ENCODE results near the gene PRMT9. TPM values are rescaled to one million over a fixed set of nuclear protein-coding genes. Genes with fewer than 3 reads are reported as not detected.

The PRMT9 gene
- total RNA-seq, 5 donors from 2014 or later (not counting 1 experiment from before 2014, with no cell fraction given), result 9.8 to 17.3 (median 12.3) TPM

- DNase-seq, result no peak
- ATAC-seq (replicated peaks in 1 of 4), result no peak
- ChIA-PET CTCF (interaction anchor here (0.8 to 1.9 kb wide), 3 partner anchors 8 to 270 kb away, joined by 3 to 9 read pairs (median 4); partner anchors contain the start of gene TMEM184C (in 1 of the 2)), POLR2A (no interaction called here)
- WGBS (ENCODE audit: insufficient coverage), result 71% methylated on average over 1 of the region's 1 CpG
- Mint-ChIP-seq H3K36me3 (no peaks in the 10 kb centered on the region), H3K9me3 (no peaks in the 10 kb centered on the region), H3K4me3 (no peak overlapping the region), H3K4me1 (peaks cover 0 to 2% (median 0%) of the 10 kb centered on the region in 3 donors), H3K27ac (no peak overlapping the region), H3K27me3 (peaks cover 1 to 10% of the 10 kb centered on the region in 2 donors)
- Histone ChIP-seq H3K27ac (ENCODE audit: low read length) (no peak overlapping the region), H3K36me3 (ENCODE audit: control insufficient read depth in 2 of 2, extremely low read depth in 1 of 2, insufficient read depth in 1 of 2, low read length in 1 of 2) (no peaks in the 10 kb centered on the region), H3K4me1 (ENCODE audit: control insufficient read depth in 1 of 2, extremely low read depth in 1 of 2, insufficient read depth in 2 of 2, low read length in 2 of 2) (no peaks in the 10 kb centered on the region), H3K9me3 (no peaks in the 10 kb centered on the region), H3K27me3 (replicated peaks in 1 of 2; ENCODE audit: control insufficient read depth in 2 of 2, extremely low read depth in 1 of 2, insufficient read depth in 2 of 2, low read length in 1 of 2) (no peaks in the 10 kb centered on the region), H3K4me3 (ENCODE audit: control insufficient read depth in 1 of 2, extremely low read depth in 1 of 2, low read length in 1 of 2) (no peak overlapping the region)
Measured at GRCh38 chr4:147596981-147597380, 87.0 kb downstream of the PRMT9 start.

GRCh38 chr4:147596377-147596776, 87.6 kb downstream of the PRMT9 start:
- peaks cover 0 to 2% (median 0%) of the 10 kb centered on the region in 3 donors for H3K4me1 Mint-ChIP-seq

GRCh38 chr4:147594578-147594977, 89.4 kb downstream of the PRMT9 start:
- H3K4me1 Mint-ChIP-seq, result peaks cover 0 to 4% (median 0%) of the 10 kb centered on the region in 3 donors
- H3K27me3 Mint-ChIP-seq, result peaks cover 3 to 6% of the 10 kb centered on the region in 2 donors
- H3K27ac Mint-ChIP-seq, result no peak overlapping the region
- no peak overlapping the region for H3K27ac ChIP-seq (ENCODE audit: low read length)
- no peaks in the 10 kb centered on the region for H3K36me3 ChIP-seq (ENCODE audit: control insufficient read depth in 2 of 2, extremely low read depth in 1 of 2, insufficient read depth in 1 of 2, low read length in 1 of 2)
- CTCF ChIA-PET, result interaction anchor here (0.7 to 1.7 kb wide), 3 partner anchors 113 to 1441 kb away, joined by 3 to 6 read pairs (median 5); no protein-coding TSS in a partner anchor
- peak in 1 of 4 experiments; percentile 29 for ATAC-seq (replicated peaks in 1 of 4)
- H3K36me3 Mint-ChIP-seq, result no peaks in the 10 kb centered on the region
- peaks cover 0 to 10% of the 10 kb centered on the region in 2 experiments for H3K27me3 ChIP-seq (replicated peaks in 1 of 2; ENCODE audit: control insufficient read depth in 2 of 2, extremely low read depth in 1 of 2, insufficient read depth in 2 of 2, low read length in 1 of 2)
- no peaks in the 10 kb centered on the region for H3K9me3 ChIP-seq
- WGBS (ENCODE audit: insufficient coverage), result 85% methylated on average over 2 of the region's 2 CpGs
- no peak for DNase-seq
- H3K4me3 Mint-ChIP-seq, result no peak overlapping the region
- POLR2A ChIA-PET, result no interaction called here
- no peak overlapping the region for H3K4me3 ChIP-seq (ENCODE audit: control insufficient read depth in 1 of 2, extremely low read depth in 1 of 2, low read length in 1 of 2)
- no peaks in the 10 kb centered on the region for H3K9me3 Mint-ChIP-seq
- H3K4me1 ChIP-seq (ENCODE audit: control insufficient read depth in 1 of 2, extremely low read depth in 1 of 2, insufficient read depth in 2 of 2, low read length in 2 of 2), result no peaks in the 10 kb centered on the region

More at GRCh38 chr4:147596377-147596776, 87.6 kb downstream of the PRMT9 start:
- H3K9me3 Mint-ChIP-seq, result no peaks in the 10 kb centered on the region
- no CpG with 5 or more reads among the region's 1 CpG for WGBS (ENCODE audit: insufficient coverage)
- no peak overlapping the region for H3K4me3 Mint-ChIP-seq
- no peaks in the 10 kb centered on the region for H3K36me3 ChIP-seq (ENCODE audit: control insufficient read depth in 2 of 2, extremely low read depth in 1 of 2, insufficient read depth in 1 of 2, low read length in 1 of 2)
- H3K27me3 Mint-ChIP-seq, result peaks cover 3 to 5% of the 10 kb centered on the region in 2 donors
- no peaks in the 10 kb centered on the region for H3K4me1 ChIP-seq (ENCODE audit: control insufficient read depth in 1 of 2, extremely low read depth in 1 of 2, insufficient read depth in 2 of 2, low read length in 2 of 2)
- H3K27ac ChIP-seq (ENCODE audit: low read length), result no peak overlapping the region
- ChIA-PET POLR2A (no interaction called here), CTCF (interaction anchor here (0.5 to 1.9 kb wide), 4 partner anchors 8 to 271 kb away, joined by 3 to 9 read pairs (median 4); partner anchors contain the start of gene TMEM184C (in 1 of the 2))
- no peak overlapping the region for H3K4me3 ChIP-seq (ENCODE audit: control insufficient read depth in 1 of 2, extremely low read depth in 1 of 2, low read length in 1 of 2)
- H3K27ac Mint-ChIP-seq, result no peak overlapping the region
- DNase-seq (peak in 1 of 35 experiments; percentile 6), ATAC-seq (replicated peaks in 1 of 4) (no peak)
- peaks cover 0 to 6% of the 10 kb centered on the region in 2 experiments for H3K27me3 ChIP-seq (replicated peaks in 1 of 2; ENCODE audit: control insufficient read depth in 2 of 2, extremely low read depth in 1 of 2, insufficient read depth in 2 of 2, low read length in 1 of 2)
- no peaks in the 10 kb centered on the region for H3K36me3 Mint-ChIP-seq
- no peaks in the 10 kb centered on the region for H3K9me3 ChIP-seq

DNA sequence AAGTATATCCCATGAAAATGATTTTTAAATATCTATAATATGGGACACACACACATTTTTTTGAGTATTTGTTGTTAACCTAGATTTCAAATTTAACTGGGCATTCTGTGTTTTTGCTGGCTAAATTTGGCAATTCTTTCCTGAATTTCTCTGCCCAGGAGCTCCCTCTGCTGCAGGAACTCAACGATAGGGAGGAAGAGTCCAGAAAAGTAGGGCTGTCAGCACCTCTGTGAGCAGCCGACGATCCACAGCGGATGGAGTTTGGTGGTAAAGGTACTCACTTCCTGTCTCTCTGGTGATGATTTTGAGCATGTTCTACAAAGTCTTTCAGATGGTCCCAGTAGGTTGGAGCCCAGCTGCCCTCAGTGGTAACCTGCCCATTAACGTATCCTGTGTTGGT, 89.9 kb downstream of the PRMT9 start:
- ChIA-PET POLR2A (no interaction called here), CTCF (interaction anchor here (0.7 to 1.7 kb wide), 2 partner anchors 114 to 272 kb away, joined by 3 to 5 read pairs; no protein-coding TSS in a partner anchor)
- ATAC-seq (replicated peaks in 1 of 4), result no peak

DNA sequence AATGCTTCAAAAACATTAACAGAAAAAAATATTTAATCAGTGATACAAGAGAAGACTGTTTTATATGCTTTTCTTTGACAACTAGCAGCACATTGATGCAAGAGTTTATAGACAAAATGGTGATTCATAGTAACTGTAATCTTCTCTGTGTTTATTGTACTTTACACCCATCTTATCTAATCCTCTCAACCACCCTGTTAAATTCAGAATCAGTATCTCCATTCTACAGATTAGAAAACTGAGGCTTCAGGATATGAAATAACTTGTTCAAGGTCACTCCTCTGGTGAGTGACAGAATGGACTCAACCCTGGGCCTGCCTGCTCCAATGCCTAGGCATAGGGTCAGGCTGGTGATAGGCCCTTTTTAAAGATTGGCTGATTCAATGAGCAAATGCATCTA, 92.9 kb downstream of the PRMT9 start:
- Histone ChIP-seq H3K27ac (ENCODE audit: low read length) (no peak overlapping the region), H3K4me1 (ENCODE audit: control insufficient read depth in 1 of 2, extremely low read depth in 1 of 2, insufficient read depth in 2 of 2, low read length in 2 of 2) (no peaks in the 10 kb centered on the region), H3K9me3 (no peaks in the 10 kb centered on the region), H3K27me3 (replicated peaks in 1 of 2; ENCODE audit: control insufficient read depth in 2 of 2, extremely low read depth in 1 of 2, insufficient read depth in 2 of 2, low read length in 1 of 2) (peaks cover 0 to 10% of the 10 kb centered on the region in 2 experiments), H3K4me3 (ENCODE audit: control insufficient read depth in 1 of 2, extremely low read depth in 1 of 2, low read length in 1 of 2) (no peak overlapping the region), H3K36me3 (ENCODE audit: control insufficient read depth in 2 of 2, extremely low read depth in 1 of 2, insufficient read depth in 1 of 2, low read length in 1 of 2) (no peaks in the 10 kb centered on the region)
- no peak for DNase-seq
- ATAC-seq (replicated peaks in 1 of 4), result no peak
- Mint-ChIP-seq H3K27me3 (peaks cover 0 to 6% of the 10 kb centered on the region in 2 donors), H3K9me3 (no peaks in the 10 kb centered on the region), H3K4me1 (peaks cover 0 to 4% (median 0%) of the 10 kb centered on the region in 3 donors), H3K27ac (no peak overlapping the region), H3K4me3 (no peak overlapping the region), H3K36me3 (no peaks in the 10 kb centered on the region)
- ChIA-PET CTCF (interaction anchor here (0.9 to 2.6 kb wide), 4 partner anchors 73 to 570 kb away, joined by 3 to 20 read pairs (median 5); no protein-coding TSS in a partner anchor), POLR2A (interaction anchor here in 1 of 2 donors (0.6 kb wide), 1 partner anchor 276 kb away, joined by 4 read pairs; no protein-coding TSS in a partner anchor)

More for the DNA sequence above, 89.9 kb downstream of the PRMT9 start:
- H3K9me3 ChIP-seq, result no peaks in the 10 kb centered on the region
- no peak overlapping the region for H3K27ac ChIP-seq (ENCODE audit: low read length)
- peaks cover 3 to 6% of the 10 kb centered on the region in 2 donors for H3K27me3 Mint-ChIP-seq
- H3K4me3 ChIP-seq (ENCODE audit: control insufficient read depth in 1 of 2, extremely low read depth in 1 of 2, low read length in 1 of 2), result no peak overlapping the region
- no peaks in the 10 kb centered on the region for H3K36me3 ChIP-seq (ENCODE audit: control insufficient read depth in 2 of 2, extremely low read depth in 1 of 2, insufficient read depth in 1 of 2, low read length in 1 of 2)
- H3K4me1 ChIP-seq (ENCODE audit: control insufficient read depth in 1 of 2, extremely low read depth in 1 of 2, insufficient read depth in 2 of 2, low read length in 2 of 2), result no peaks in the 10 kb centered on the region
- H3K4me3 Mint-ChIP-seq, result no peak overlapping the region
- no peaks in the 10 kb centered on the region for H3K36me3 Mint-ChIP-seq
- H3K9me3 Mint-ChIP-seq, result no peaks in the 10 kb centered on the region
- H3K4me1 Mint-ChIP-seq, result peaks cover 0 to 4% (median 0%) of the 10 kb centered on the region in 3 donors
- DNase-seq, result no peak
- 66% methylated on average over 3 of the region's 5 CpGs for WGBS (ENCODE audit: insufficient coverage)
- H3K27ac Mint-ChIP-seq, result no peak overlapping the region
- peaks cover 0 to 10% of the 10 kb centered on the region in 2 experiments for H3K27me3 ChIP-seq (replicated peaks in 1 of 2; ENCODE audit: control insufficient read depth in 2 of 2, extremely low read depth in 1 of 2, insufficient read depth in 2 of 2, low read length in 1 of 2)

- 60% methylated on average over 5 of the region's 12 CpGs for WGBS (ENCODE audit: insufficient coverage)
- ATAC-seq (replicated peaks in 1 of 4), result no peak
- DNase-seq, result peak in 28 of 35 experiments; percentile 1 to 56 (median 20)
- peaks cover 0 to 10% of the 10 kb centered on the region in 2 experiments for H3K27me3 ChIP-seq (replicated peaks in 1 of 2; ENCODE audit: control insufficient read depth in 2 of 2, extremely low read depth in 1 of 2, insufficient read depth in 2 of 2, low read length in 1 of 2)
- H3K36me3 ChIP-seq (ENCODE audit: control insufficient read depth in 2 of 2, extremely low read depth in 1 of 2, insufficient read depth in 1 of 2, low read length in 1 of 2), result no peaks in the 10 kb centered on the region
- ChIA-PET CTCF (interaction anchor here (0.7 to 2.6 kb wide), 7 partner anchors 26 to 1269 kb away, joined by 3 to 20 read pairs (median 4); partner anchors contain the start of gene TMEM184C (in 1 of the 2)), POLR2A (no interaction called here)
- Mint-ChIP-seq H3K4me1 (peaks cover 0 to 4% (median 0%) of the 10 kb centered on the region in 3 donors), H3K27ac (no peak overlapping the region), H3K4me3 (no peak overlapping the region), H3K27me3 (peaks cover 2 to 8% of the 10 kb centered on the region in 2 donors), H3K9me3 (no peaks in the 10 kb centered on the region), H3K36me3 (no peaks in the 10 kb centered on the region)
- no peaks in the 10 kb centered on the region for H3K9me3 ChIP-seq
- no peaks in the 10 kb centered on the region for H3K4me1 ChIP-seq (ENCODE audit: control insufficient read depth in 1 of 2, extremely low read depth in 1 of 2, insufficient read depth in 2 of 2, low read length in 2 of 2)
- no peak overlapping the region for H3K27ac ChIP-seq (ENCODE audit: low read length)
- no peak overlapping the region for H3K4me3 ChIP-seq (ENCODE audit: control insufficient read depth in 1 of 2, extremely low read depth in 1 of 2, low read length in 1 of 2)
Measured at GRCh38 chr4:147590249-147590920, 93.6 kb downstream of the PRMT9 start.

All from T-cell (primary cell).